NCI-H146 (cell line): Measurements from ENCODE around the gene RCN1.
A peak's percentile ranks its signal among the peaks of the same experiment; 100 is the strongest.
"Not testable (repeated sequence)": the region's sequence is repeated elsewhere in the genome, so short reads cannot be mapped to it uniquely, and the experiment has no call there.

Source experiments
- DNase-seq: peaks from one replicate; lab custom pipeline; 2025; lab: John Stamatoyannopoulos, UW

RCN1 gene

DNA sequence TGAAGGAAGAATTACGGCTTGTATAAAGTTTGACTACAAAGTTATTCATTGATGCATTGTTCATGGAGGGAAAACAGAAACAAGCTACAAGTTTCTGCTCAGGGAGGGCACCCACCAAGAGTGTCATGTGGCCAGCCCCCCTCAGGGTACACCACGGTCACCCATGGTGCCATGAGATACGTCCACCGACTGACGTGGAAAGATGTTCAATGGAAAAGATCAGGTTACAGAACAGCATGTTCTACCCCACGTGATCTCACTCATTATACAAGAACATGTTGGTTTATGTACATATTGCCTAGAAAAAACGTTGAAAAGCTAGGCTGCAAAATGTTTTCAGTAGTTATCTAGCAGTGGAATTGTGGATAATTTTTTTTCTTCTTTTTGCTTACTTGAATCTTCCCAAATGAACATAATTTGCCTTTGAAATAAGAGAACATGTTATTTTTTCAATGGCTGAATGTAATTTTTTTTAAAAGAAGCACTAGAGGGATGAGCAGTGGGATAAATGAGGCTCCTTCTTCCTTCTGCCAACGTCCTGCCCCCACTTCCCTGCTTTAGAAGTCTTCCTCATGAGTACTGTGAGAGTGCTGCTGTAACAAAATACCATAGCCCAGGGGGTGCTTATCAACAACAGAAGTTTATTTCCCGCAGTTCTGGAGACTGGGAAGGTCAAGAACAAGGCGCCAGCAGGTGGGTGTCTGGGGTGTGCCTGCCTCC lies 22.5 kb downstream of the RCN1 start:
- peak; percentile 58 for DNase-seq

DNA sequence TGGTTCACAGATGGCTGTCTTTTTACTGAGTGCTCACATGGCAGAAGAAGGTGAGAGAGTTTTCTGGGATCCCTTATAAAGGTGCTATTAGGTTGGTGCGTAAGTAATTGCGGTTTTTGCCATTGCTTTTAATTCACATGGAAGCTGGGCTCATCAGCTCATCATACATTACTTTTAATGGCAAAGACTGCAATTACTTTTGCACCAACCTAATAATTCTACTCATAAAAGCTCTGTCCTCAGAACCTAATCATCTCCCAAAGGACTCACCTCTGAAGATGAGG lies 23.0 kb downstream of the RCN1 start:
- DNase-seq: no peak

- no peak for DNase-seq
Measured at GRCh38 chr11:32115446-32115845, 24.6 kb downstream of the RCN1 start.

DNA sequence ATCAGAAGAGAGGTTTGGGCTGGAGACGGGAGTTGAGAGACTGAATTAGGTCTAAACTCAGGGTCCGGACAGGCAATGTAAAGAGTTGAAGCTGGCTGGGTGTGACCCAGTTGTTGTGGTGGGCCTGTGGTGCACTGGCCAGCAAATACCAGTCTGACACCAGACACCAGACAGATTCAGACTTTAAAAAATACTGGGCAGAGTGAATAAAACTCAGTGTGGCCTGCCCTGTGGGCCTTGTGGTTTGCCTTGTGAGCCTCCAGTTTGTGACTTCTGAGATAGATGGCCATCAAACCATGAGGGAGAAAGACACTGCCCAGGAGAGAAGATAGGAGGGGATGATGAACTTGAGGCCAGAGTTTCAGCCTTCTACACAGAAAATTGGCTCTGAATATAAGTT lies 25.8 kb downstream of the RCN1 start:
- no peak for DNase-seq

GRCh38 chr11:32118025-32118974 lies 27.4 kb downstream of the RCN1 start:
- DNase-seq: no peak

DNA sequence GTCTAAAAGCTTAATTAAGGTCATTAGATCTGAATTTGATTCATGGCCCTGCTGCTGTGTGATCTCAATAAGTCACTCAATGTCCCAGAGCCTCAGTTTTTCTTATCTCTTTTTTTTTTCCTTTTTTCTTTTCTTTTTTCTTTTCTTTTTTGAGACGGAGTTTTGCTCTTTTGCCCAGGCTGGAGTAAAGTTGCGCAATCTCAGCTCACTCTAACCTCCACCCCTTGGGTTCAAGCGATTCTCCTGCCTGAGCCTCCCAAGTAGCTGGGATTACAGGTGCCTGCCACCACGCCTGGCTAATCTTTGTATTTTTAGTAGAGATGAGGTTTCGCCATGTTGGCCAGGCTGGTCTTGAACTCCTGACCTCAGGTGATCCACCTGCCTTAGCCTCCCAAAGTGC lies 28.3 kb downstream of the RCN1 start:
- not testable (repeated sequence) for DNase-seq

GRCh38 chr11:32121012-32121411 lies 30.1 kb downstream of the RCN1 start:
- DNase-seq: no peak

- DNase-seq: no peak
Measured at GRCh38 chr11:32122200-32122599, 31.3 kb downstream of the RCN1 start.

DNA sequence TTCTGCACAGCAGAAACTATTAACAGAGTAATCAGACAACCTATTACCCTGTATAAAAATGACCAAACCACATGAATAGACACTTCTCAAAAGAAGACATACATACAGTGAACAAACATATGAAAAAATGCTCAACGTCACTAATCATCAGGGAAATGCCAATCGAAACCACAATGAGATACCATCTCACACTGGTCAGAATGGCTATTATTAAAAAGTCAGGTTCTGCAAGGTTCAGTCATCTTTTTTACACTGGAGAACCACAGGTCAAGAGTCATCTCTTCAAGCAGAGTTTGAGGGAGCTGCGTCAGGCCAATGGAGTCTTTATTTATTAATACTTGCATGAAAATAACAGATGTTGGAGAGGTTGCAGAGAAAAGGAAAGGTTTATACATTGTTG lies 40.4 kb downstream of the RCN1 start:
- no peak for DNase-seq

DNA sequence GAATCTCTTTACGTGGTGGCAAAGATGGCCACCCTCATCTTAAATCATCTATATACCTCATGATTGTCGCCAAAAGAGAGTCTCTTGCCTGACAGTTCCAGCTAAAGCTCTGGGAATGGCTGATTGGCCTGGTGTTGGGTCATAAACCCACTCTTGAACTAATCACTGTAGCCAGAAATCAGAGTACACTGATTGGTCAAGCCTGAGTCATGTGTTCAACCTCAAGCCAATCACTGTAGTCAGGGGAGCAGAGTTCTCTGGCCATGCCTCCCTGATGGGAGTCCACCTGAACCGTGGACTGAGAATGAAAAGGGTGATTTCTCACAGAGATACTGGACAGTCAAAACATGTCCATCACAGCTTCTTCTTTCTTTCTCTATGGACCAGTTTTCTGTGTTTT lies 45.8 kb downstream of the RCN1 start:
- no peak for DNase-seq

DNA sequence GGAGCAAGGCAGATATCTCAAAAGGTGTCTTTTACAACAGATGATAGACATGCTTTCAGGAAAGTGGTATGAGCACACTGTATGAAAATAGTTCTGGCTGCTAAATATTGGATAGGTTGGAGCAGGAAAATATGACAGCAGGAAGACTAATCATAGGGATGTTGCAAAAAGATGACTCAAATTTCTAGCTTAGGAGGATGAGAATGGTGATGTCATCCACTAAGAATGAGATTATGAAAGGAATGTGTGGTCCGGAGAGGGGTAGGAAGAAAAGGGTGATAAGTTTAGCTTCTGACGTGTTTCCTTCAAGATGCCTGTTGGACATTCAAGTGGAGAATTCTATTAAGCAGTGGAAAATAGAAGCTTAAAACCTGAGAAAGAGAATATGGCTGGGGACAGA lies 46.4 kb downstream of the RCN1 start:
- no peak for DNase-seq

GRCh38 chr11:32137869-32138268 lies 47.0 kb downstream of the RCN1 start:
- DNase-seq: no peak

- DNase-seq: no peak
Measured at GRCh38 chr11:32138902-32139301, 48.0 kb downstream of the RCN1 start.

GRCh38 chr11:32139896-32140520 lies 49.1 kb downstream of the RCN1 start:
- no peak for DNase-seq

DNA sequence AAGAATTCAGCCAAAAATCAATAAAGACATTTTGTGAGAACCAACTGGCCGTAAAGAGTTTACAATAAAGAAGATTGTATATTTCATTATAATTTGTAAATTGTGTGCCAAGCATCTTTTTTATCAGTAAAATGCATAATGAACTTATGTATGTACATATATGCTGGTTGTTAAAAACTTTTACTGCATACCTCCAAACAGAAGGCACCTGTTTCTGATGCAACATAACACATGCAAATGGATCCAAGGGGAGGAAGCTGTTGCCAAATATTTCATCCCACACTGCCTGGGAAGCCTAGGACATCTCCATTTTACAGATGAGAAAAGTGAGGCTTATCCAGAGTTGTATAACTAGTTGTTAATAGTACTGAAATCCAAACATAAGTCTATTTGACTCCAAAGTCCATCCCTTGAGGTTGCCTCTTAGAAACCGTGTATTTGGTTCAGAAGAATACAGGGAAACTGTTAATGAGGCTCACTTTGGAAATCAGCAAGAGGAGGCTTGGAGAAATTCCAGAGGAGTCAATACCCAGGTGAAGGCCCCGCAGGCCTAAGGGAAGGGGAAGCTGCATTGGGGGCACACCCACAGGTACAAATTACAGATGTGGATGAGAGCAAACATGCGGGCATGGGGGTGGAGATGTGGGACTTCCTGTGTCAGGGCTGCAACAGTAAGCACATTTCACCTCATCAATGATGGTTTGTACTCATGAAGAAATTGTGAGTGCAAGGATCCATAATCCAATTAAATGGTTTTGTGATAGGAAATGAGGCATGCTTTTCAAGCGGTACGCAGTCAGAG lies 51.1 kb downstream of the RCN1 start:
- no peak for DNase-seq

DNA sequence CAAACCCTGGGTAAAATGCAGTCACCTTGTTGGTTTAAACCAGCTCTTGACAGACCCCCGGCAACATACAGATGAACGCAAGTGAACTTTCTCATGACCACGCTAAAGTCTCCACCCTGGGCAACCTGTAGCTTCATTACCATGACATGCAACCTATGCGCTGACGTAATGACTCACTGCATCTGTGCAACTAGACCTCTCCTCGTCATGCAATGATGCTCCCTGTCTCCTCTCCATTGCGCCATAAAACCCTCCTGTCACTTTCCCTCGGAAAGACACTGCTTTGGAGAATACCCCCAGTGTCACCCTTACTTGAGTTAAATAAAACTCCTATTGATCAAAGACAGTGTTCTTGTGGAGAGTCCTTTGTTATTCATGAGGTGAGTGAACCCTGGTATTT lies 52.5 kb downstream of the RCN1 start:
- no peak for DNase-seq

DNA sequence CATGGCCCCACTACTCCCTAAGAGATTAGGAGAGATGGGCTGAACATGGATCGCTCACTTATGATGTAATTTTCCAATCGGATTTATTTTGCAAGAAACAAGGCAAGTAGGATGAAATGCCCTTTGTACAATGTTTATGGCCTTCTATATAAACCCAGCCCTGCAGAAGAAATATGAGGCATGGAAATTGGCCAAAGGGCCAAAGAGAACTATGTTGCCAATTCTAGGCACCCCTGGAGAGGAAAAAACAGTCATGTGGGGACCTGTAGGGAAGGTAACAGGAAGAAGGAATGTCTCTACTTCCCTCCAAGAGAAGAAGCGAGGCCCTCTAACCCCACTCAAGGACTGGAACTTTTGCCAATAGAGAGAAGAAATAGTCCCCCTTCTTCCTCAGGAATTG lies 54.4 kb downstream of the RCN1 start:
- no peak for DNase-seq

DNA sequence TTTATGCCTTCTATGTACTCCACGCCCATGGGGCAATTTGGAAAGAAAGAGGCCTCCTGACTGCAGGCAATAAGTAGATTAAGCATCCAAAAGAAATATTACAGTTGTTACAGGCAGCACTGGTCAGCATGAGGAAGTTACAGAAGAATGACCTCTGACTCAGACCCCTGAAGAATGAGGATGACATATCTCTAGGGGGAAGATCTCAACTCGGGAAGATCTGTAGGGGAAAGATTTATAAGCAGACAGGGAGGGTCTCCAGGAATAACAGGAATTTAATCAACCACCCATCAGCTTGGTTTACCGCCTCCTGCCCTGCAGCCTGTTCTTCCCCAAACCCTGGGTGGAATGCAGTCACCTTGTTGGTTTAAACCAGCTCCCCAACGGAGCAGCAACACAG lies 58.0 kb downstream of the RCN1 start:
- DNase-seq: no peak

- DNase-seq: no peak
Measured at GRCh38 chr11:32149748-32150147, 58.9 kb downstream of the RCN1 start.

- no peak for DNase-seq
Measured at GRCh38 chr11:32151027-32151426, 60.2 kb downstream of the RCN1 start.

DNA sequence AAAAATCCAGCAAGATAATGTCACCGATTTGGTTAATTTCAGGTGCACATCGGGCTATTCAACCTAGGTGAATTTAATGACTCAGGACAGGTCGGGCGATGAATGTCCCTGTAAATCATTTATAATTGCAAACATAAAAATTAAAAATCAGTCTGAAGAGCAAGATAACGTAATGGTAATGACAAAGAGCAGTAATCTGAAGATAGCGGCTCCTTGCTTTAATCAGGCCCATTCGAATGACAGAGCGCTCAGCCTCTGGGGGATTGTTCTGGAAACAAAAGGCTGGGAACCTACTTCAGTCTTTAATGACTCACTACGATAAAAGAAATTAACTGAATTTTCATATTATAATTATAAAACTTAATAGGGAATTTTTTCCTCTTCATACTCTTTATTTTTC lies 61.3 kb downstream of the RCN1 start:
- no peak for DNase-seq

DNA sequence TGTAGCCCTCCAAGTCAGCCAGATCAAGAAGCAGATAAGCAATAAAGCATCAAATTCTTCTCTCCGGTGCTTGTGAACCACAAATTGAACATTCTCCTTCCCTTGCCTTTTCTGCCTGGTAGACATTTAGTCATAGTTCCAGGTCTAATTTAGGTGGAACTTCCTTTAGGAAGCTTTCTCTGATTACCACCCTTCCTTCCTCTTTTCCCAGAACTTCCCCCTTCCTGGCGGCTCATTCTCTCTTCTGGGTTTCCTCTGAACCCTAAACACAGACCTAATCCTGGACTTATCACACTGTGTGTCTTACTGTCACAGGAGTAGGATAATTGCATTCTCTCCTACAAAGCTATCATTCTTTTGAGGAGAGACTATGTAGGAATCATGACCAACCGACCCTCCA lies 61.9 kb downstream of the RCN1 start:
- DNase-seq: no peak
